Pericardium fibroblast (primary cell): ENCODE data around the gene HOXD12. TPM values are rescaled to one million over a fixed set of nuclear protein-coding genes. Genes with fewer than 3 reads are reported as not detected.

Experiments used
- total RNA-seq: library from RNA; depleted of rRNA; stranded (reverse); fragments of >200 nt; gene quantifications from 2 replicates; pipeline ENCODE4 v1.2.3, GENCODE V29; 2015

The HOXD12 gene
- not detected in 2 replicates for total RNA-seq

GRCh38 chr2:176099728-176100546, at the start of gene HOXD12:
HOXD12 (plus strand) TSS chr2:176099795; CDS start chr2:176099802, 7 bp downstream.

GRCh38 chr2:176083796-176084261, 15.8 kb upstream of the HOXD12 start, which contains the start of gene EVX2:
EVX2 (minus strand) TSS chr2:176083962; CDS start chr2:176083776, 186 bp downstream.

GRCh38 chr2:176092270-176093144, 7.1 kb upstream of the HOXD12 start, which contains the start of gene HOXD13:
HOXD13 (plus strand) TSS chr2:176092721; CDS start chr2:176092891, 170 bp downstream.

GRCh38 chr2:176106581-176107539, 7.3 kb downstream of the HOXD12 start, which contains the start of gene HOXD11:
HOXD11 (plus strand) TSS chr2:176107280; CDS start chr2:176107356, 76 bp downstream.

GRCh38 chr2:176115883-176116813, 16.6 kb downstream of the HOXD12 start, which contains the start of gene HOXD10:
HOXD10 (plus strand) TSS chr2:176116778; CDS start chr2:176116834, 56 bp downstream.

GRCh38 chr2:176122683-176123410, 23.3 kb downstream of the HOXD12 start, which contains the start of gene HOXD9:
HOXD9 (plus strand) TSS chr2:176122719; CDS start chr2:176122769, 50 bp downstream.

GRCh38 chr2:176128982-176129796, 29.6 kb downstream of the HOXD12 start, which contains the start of gene HOXD8:
HOXD8 (plus strand) TSS chr2:176129705; CDS start chr2:176130367, 662 bp downstream.

GRCh38 chr2:176151442-176152287, 52.1 kb downstream of the HOXD12 start, which contains the start of gene HOXD4:
HOXD4 (plus strand) TSS chr2:176151550; CDS start chr2:176151634, 84 bp downstream.

Other genes starting within 250 kb of the HOXD12 start
- 15.1 and 18.0 TPM in 2 replicates for gene LNPK, start 97.5 kb upstream of the HOXD12 start, total RNA-seq
- gene EVX2, start 15.8 kb upstream of the HOXD12 start, total RNA-seq = 0.09 TPM in 1 of 2 replicates, not detected in the other
- gene HOXD13, start 7.1 kb upstream of the HOXD12 start, total RNA-seq = not detected in 2 replicates
- gene HOXD11, start 7.5 kb downstream of the HOXD12 start, total RNA-seq = not detected in 2 replicates
- not detected in 2 replicates for gene HOXD10, start 17.0 kb downstream of the HOXD12 start, total RNA-seq
- 0.09 TPM in 1 of 2 replicates, not detected in the other for gene HOXD9, start 22.9 kb downstream of the HOXD12 start, total RNA-seq
- 1.2 and 5.0 TPM in 2 replicates for gene HOXD8, start 29.9 kb downstream of the HOXD12 start, total RNA-seq
- 0.12 and 2.7 TPM in 2 replicates for gene HOXD4, start 51.8 kb downstream of the HOXD12 start, total RNA-seq
- gene HOXD3, start 57.5 kb downstream of the HOXD12 start, total RNA-seq = 0.09 and 0.82 TPM in 2 replicates
- not detected in 2 replicates for gene HOXD1, start 88.9 kb downstream of the HOXD12 start, total RNA-seq
- gene MTX2, start 169.6 kb downstream of the HOXD12 start, total RNA-seq = 30.9 and 37.3 TPM in 2 replicates